Brain microvascular endothelial cell (primary cell): ENCODE measurements around the gene JMJD4.

ENCODE experiments used
- DNase-seq: peaks from one replicate; pipeline ENCODE4 v3.0.0-alpha.2; 2020
- H3K27ac ChIP-seq: fragments of 250-450 bp; sonication (Bioruptor Pico); 2 replicates; pipeline ENCODE4 v1.5.1; 2020; ENCODE audit warnings: mild to moderate bottlenecking, moderate library complexity
- H3K27me3 ChIP-seq: fragments of 250-450 bp; sonication (Bioruptor Pico); replicated peaks from 2 replicates; pipeline ENCODE4 v1.5.1; 2020; ENCODE audit warnings: mild to moderate bottlenecking
- H3K36me3 ChIP-seq: fragments of 250-450 bp; sonication (Bioruptor Pico); replicated peaks from 2 replicates; pipeline ENCODE4 v1.5.1; 2020; ENCODE audit warnings: mild to moderate bottlenecking
- H3K4me3 ChIP-seq: 2 replicates; pipeline ENCODE4 v1.5.1; 2011; ENCODE audit warnings: low read depth, mild to moderate bottlenecking, control low read depth, low read length, moderate library complexity
- in situ Hi-C: cut with HindIII; loops from 2 replicates; pipeline ENCODE4 v1.10.0; 2017; ENCODE audit warnings: low sequenced_read_pairs, low pct_ligation_motif_present
- TF ChIP-seq, protein P1 (sequence below): IDR thresholded peaks from 2 replicates; pipeline ENCODE4 v1.5.1; 2011; ENCODE audit warnings: low read depth, mild to moderate bottlenecking, moderate library complexity, low read length, control low read depth, inconsistent platforms; ENCODE audit errors: missing control alignments

Gene JMJD4

DNA sequence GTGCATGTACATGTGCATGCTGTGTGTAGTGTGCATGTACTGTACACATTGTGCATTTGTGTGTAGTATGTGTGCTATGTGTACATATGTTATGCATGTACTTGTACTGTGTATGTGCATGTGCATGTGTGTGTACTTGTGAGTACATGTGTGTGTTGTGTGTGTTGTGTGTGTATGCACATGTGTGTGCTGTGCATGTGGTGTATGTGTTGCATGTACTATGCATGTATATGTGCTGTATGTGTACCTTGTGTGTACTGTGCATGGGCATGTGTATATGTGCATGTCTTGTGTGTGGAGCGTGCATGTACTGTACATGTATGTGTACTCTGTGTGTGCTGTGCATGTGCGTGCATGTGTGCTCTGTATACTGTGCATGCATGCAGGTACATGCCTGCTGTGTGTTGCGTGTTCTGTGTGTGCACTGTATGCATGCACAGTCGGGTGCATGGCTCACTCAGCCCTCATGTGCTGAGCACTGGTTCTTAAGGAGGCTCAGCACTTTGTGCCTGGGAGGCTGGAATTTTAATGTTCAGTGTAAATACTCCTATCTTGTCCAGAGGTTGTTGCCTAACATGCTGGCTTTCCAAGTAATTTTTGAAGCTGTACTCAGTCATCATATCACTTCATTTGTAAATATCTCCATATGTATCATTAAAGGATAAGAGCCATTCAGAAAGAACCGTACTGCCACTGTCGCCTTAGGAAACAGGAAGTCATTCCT is 32.5 kb upstream of the JMJD4 start:
- no peak overlapping the region for H3K4me3 ChIP-seq
- DNase-seq: no peak
- no peak overlapping the region for H3K27ac ChIP-seq
- H3K27me3 ChIP-seq: no peaks in the 10 kb centered on the region
- H3K36me3 ChIP-seq: peaks cover 28% of the 10 kb centered on the region
- TF ChIP-seq, protein P1, sequence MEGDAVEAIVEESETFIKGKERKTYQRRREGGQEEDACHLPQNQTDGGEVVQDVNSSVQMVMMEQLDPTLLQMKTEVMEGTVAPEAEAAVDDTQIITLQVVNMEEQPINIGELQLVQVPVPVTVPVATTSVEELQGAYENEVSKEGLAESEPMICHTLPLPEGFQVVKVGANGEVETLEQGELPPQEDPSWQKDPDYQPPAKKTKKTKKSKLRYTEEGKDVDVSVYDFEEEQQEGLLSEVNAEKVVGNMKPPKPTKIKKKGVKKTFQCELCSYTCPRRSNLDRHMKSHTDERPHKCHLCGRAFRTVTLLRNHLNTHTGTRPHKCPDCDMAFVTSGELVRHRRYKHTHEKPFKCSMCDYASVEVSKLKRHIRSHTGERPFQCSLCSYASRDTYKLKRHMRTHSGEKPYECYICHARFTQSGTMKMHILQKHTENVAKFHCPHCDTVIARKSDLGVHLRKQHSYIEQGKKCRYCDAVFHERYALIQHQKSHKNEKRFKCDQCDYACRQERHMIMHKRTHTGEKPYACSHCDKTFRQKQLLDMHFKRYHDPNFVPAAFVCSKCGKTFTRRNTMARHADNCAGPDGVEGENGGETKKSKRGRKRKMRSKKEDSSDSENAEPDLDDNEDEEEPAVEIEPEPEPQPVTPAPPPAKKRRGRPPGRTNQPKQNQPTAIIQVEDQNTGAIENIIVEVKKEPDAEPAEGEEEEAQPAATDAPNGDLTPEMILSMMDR: no peak
- in situ Hi-C loops: no loop called here

DNA sequence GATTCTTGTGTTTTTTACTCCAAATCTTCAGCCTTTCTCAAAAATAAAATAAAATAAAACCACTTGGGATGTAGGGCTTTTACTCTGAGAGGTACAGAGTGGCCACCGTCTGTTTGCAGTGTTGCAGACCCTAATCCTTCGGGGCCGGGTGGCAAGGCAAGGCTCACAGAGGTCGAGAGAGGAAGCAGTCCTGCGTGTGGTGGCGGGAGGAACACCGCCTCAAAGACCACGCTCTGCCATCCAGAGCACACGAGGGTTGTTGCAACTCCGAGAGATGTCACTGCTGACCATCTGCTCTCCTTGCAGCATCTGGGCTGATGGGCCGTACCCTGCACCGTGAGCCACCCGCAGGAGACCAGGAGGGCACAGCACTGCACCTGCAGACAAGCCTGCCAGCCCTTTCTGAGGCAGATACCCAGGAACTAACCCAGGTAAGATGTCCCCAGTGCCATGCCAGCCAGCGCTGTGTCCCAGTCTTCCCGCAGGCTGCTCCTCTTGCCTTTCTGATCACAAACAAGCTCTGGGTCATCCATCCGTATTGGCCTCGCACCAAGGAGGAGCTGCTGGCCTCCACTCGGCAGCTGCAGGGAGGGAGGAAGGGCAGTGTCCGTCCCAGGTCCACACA is 31.7 kb upstream of the JMJD4 start:
- TF ChIP-seq, protein P1: no peak
- DNase-seq: no peak
- no peak overlapping the region for H3K27ac ChIP-seq
- H3K27me3 ChIP-seq: no peaks in the 10 kb centered on the region
- no peak overlapping the region for H3K4me3 ChIP-seq
- peaks cover 29% of the 10 kb centered on the region for H3K36me3 ChIP-seq
- in situ Hi-C loops: no loop called here

DNA sequence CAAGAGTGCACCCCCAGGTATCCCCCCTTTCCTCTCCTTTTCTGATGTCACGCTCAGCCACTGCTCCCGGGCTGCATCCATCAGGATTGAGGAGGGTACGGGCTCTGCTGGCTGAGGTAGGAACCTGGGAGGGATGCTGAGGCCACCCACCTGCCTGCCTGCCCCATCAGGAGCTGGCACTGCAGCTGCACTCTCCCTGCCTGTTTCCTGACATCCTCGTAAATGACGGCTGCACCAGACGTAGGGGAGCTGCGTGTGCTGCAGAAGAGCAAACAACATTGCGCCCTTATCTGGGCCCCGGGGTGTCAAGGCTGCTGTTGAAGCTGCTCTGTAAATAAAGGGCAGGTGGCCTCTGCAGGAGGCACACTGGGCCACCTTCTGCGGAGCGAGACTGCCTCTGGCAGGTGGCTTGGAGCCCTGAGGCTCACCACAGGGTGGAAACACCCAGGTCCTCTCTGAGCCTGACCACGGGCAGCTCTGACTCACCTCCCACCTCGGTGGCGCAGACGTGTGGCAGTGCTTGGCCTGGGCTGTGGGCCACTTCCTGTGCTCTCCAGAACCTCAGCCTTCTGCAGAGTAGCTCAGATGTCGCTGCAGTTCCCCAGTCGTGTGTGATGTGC is 31.0 kb upstream of the JMJD4 start:
- Histone ChIP-seq H3K4me3 (no peak overlapping the region), H3K27me3 (no peaks in the 10 kb centered on the region), H3K27ac (no peak overlapping the region), H3K36me3 (peaks cover 29% of the 10 kb centered on the region)
- DNase-seq: no peak
- in situ Hi-C loops: no loop called here
- TF ChIP-seq, protein P1: no peak

DNA sequence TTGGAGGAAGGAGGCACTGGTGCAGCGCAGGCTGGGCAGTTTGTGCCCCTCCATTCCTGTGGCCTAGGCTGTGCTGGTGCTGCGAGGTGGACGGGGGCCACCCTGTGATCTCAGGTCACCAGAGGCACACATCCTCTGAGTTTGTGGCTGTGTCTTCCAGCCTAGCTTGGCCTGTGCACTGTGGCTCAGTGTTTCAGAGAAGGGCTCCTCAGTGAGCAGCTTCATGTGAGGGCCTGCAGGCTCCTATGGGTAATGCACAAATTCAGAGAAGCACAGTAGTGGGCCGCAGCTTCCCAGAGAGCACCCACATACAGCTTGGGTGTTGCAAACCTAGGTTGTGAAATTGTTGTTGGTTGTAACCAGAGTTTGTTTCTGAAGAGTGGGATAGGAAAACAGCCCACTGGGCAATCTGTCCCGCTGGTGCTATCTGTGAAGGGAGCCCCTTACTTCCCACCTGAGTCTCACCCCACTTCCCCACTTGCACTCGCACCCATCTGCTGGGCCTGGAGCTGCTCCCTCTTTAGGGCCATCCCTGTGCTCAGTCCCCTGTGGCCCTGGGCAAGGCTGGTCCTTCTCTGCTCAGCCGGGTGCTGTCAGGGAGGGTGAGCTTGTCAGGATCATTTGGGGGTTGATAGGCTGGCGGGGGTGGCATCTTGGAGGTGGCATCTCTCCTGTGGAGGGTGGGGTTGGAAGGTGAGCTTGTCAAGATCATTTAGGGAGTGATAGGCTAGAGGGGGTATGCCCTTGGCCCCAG is 30.3 kb upstream of the JMJD4 start:
- TF ChIP-seq, protein P1: no peak
- no peak for DNase-seq
- no peak overlapping the region for H3K27ac ChIP-seq

DNA sequence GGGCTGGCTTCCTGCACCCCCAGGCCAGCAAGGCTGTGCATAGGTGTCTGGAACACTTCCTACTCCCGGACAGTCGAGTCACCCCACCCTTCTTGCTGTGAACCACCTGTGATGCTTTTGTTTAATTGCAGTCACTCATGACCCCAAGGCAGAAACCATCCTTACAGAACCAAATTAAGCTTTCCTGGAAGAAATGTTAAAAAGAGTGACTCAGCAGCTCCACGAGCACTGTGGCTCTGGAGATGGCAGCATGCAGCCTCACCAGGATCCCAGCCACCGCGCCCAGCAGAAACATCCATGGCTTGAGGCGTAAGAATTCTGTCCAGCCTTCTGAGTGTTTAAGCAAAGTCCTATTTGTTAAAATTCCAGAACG is 28.9 kb upstream of the JMJD4 start:
- peaks cover 36% of the 10 kb centered on the region for H3K36me3 ChIP-seq
- H3K27me3 ChIP-seq: no peaks in the 10 kb centered on the region
- no peak overlapping the region for H3K4me3 ChIP-seq
- no peak for DNase-seq
- H3K27ac ChIP-seq: no peak overlapping the region
- in situ Hi-C loops: no loop called here
- TF ChIP-seq, protein P1: no peak

More for the DNA sequence above, 30.3 kb upstream of the JMJD4 start:
- no peaks in the 10 kb centered on the region for H3K27me3 ChIP-seq
- peaks cover 31% of the 10 kb centered on the region for H3K36me3 ChIP-seq
- H3K4me3 ChIP-seq: no peak overlapping the region
- in situ Hi-C loops: no loop called here
